Breast epithelium (tissue), 3 donors: ENCODE results near the gene FHIP2A.

Source experiments
- POLR2A ChIP-seq: fragments of 450-650 bp; IDR thresholded peaks from one replicate; pipeline ENCODE4 v1.6.1; 2016; ENCODE audit warnings: antibody characterized with exemption, mild to moderate bottlenecking, moderate library complexity
- POLR2AphosphoS5 ChIP-seq, 3 donors: sonication (generic); formaldehyde crosslinking; IDR thresholded peaks; one replicate each; pipeline ENCODE4 v1.6.1; 2017; ENCODE audit warnings: antibody characterized with exemption in 3 of 3
- TF ChIP-seq, protein P1 (sequence below), 3 donors: fragments of 450-650 bp; IDR thresholded peaks; one replicate each; pipeline ENCODE4 v1.5.1; 2016 to 2017; ENCODE audit warnings: antibody characterized with exemption in 3 of 3, mild to moderate bottlenecking in 3 of 3, moderate library complexity in 3 of 3

DNA sequence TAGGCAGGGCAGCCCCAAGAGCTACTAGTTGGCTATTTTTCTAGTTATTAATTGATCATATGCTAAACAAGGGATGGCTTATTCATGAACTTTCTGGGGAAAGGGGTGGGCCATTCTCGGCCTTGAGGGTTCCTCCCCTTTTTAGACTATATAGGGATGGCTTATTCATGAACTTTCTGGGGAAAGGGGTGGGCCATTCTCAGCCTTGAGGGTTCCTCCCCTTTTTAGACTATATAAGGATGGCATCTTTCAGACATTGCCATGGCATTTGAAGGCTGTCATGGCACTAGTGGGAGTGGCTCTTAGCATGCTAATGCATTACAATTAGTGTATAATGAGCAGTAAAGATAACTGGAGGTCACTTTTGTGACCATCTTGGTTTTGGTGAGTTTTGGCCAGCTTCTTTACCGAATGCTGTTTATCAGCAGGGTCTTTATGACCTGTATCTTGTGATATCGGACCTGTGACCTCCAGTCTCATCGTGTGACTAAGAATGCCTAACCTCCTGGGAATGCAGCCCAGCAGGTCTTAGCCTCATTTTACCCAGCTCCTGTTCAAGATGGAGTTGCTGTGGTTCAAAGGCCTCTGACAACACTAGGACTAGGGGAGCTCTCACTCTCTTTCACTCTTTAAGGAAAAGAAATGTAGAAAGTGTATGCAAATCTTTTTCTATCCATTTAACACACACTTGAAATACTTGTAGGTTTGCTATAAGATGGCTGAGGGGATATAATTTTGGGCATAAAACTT, 7.8 kb downstream of the FHIP2A start:
- TF ChIP-seq POLR2A, result no peak
- no peak for TF ChIP-seq POLR2AphosphoS5 (IDR thresholded peaks at IDR 0.05)
- TF ChIP-seq, protein P1, sequence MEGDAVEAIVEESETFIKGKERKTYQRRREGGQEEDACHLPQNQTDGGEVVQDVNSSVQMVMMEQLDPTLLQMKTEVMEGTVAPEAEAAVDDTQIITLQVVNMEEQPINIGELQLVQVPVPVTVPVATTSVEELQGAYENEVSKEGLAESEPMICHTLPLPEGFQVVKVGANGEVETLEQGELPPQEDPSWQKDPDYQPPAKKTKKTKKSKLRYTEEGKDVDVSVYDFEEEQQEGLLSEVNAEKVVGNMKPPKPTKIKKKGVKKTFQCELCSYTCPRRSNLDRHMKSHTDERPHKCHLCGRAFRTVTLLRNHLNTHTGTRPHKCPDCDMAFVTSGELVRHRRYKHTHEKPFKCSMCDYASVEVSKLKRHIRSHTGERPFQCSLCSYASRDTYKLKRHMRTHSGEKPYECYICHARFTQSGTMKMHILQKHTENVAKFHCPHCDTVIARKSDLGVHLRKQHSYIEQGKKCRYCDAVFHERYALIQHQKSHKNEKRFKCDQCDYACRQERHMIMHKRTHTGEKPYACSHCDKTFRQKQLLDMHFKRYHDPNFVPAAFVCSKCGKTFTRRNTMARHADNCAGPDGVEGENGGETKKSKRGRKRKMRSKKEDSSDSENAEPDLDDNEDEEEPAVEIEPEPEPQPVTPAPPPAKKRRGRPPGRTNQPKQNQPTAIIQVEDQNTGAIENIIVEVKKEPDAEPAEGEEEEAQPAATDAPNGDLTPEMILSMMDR (IDR thresholded peaks at IDR 0.05), result no peak
